Omental fat pad (tissue), 4 donors: ENCODE data around the gene FGF11. TPM values are rescaled to one million over a fixed set of nuclear protein-coding genes. Genes with fewer than 3 reads are reported as not detected.

Experiments
- ATAC-seq: fragments of 150-250 bp; one replicate; pipeline ENCODE4 v1.9.1; 2016; ENCODE audit warnings: mild to moderate bottlenecking, moderate library complexity; ENCODE audit not compliant: low FRiP score
- DNase-seq: peaks from one replicate; pipeline ENCODE4 v3.0.0-alpha.2; 2019; ENCODE audit warnings: low spot score
- total RNA-seq, 4 donors: library from RNA; depleted of rRNA; stranded (reverse); fragments of >200 nt; gene quantifications; one replicate each; pipeline ENCODE4 v1.1.0, GENCODE V29; 2016
- TF ChIP-seq, protein P1 (sequence below), 3 donors: fragments of 450-650 bp; IDR thresholded peaks; one replicate each; pipeline ENCODE4 v1.5.1; 2016 to 2017; ENCODE audit warnings: antibody characterized with exemption in 3 of 3, mild to moderate bottlenecking in 3 of 3, moderate library complexity in 2 of 3

FGF11 gene
- 1 to 10 TPM in 3 of 4 donors, under 1 TPM in 1; 0.72 to 1.9 (median 1.7) TPM for total RNA-seq

DNA sequence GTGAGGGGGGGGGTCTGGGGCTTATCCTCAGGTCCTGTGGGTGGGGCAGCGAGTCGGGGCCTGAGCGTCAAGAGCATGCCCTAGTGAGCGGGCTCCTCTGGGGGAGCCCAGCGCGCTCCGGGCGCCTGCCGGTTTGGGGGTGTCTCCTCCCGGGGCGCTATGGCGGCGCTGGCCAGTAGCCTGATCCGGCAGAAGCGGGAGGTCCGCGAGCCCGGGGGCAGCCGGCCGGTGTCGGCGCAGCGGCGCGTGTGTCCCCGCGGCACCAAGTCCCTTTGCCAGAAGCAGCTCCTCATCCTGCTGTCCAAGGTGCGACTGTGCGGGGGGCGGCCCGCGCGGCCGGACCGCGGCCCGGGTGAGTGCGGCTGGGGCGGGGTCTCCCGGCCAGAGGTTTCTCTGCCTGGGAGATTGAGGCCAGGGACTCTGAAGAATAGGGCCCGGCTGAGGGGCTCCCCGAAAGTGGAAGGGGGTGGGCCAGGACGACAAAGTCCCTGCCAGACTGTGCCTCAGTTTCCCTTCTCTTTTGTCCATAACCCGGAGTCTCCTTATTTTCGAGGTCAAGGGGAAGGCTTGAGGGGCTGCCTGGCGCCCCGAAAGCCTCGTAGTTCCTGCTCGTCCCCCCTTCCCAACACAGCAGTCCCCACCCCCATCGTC lies at the start of gene FGF11:
Gene FGF11 (plus strand): TSS at position 51 of the 651 bp plus-strand sequence. CDS start 109 bp downstream, at position 160.
- no peak for ATAC-seq
- TF ChIP-seq, protein P1, sequence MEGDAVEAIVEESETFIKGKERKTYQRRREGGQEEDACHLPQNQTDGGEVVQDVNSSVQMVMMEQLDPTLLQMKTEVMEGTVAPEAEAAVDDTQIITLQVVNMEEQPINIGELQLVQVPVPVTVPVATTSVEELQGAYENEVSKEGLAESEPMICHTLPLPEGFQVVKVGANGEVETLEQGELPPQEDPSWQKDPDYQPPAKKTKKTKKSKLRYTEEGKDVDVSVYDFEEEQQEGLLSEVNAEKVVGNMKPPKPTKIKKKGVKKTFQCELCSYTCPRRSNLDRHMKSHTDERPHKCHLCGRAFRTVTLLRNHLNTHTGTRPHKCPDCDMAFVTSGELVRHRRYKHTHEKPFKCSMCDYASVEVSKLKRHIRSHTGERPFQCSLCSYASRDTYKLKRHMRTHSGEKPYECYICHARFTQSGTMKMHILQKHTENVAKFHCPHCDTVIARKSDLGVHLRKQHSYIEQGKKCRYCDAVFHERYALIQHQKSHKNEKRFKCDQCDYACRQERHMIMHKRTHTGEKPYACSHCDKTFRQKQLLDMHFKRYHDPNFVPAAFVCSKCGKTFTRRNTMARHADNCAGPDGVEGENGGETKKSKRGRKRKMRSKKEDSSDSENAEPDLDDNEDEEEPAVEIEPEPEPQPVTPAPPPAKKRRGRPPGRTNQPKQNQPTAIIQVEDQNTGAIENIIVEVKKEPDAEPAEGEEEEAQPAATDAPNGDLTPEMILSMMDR (IDR thresholded peaks at IDR 0.05), result no peak
- no peak for DNase-seq

DNA sequence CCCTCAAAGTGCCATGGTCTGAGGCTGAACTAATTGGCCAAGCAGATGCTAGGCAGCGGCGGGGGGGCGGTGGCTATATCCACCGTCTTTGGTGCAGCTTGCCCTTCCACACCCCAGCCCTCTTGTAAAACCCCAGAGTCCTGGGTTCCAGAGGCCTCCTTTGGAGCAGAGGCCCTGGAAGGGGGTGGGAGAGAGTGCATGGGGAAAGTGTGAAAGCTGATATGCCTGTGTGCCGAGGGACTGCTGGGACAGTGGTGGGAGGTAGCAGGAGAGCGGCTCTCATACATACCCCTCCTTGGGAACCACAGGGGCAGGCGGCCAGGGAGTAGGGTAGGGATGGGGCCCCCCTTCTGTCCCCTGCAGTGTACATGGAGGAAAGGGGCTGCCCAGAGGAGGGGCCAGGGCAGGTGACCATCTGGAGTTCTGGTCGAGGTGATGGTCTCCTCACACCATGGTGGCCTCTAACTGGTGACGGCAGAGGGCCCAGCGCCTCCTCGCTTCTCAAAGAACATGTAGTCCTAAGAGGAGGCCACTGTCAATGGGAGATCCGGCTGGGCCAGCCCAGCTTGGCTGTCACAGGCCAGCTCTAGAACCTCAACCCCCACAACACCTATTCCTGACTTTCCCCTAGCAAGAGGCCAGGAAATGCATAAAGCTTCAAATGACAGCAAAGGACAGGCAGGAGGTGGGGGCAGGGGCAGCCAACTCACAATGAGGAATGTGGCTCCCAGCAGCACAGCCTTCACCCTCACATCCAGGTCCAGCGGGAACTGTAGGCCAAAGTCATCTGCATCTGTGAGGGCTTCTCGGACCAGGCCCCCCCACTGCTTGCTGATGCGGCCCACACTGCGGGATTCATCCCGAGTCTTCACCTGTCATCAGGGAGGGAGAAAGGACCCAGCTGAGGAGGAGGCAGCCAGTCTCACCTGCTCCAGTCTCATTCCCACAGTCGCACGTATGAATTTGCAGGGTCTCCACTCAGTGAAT lies 49.1 kb upstream of the FGF11 start:
- TF ChIP-seq, protein P1 (IDR thresholded peaks at IDR 0.05), result no peak
- DNase-seq (no peak), ATAC-seq (no peak)

DNA sequence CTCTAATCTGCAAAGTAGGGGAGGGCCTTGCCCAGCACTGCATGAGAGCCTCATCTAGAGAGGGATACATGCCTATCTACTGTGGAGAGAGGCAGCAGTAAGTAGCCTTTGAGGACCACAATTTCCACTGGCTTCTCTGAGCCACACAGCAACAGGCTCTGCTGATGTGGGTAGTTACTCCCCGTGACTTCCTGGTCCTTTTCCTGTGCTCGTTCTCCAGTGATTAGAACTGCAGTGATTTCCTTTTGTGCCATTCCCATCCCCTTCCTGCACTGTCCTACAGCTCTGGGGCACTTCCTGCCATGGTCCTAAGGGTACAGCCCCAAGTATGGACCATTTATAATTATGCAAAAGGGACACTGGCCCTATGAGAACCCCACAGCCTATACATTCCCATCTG lies 48.0 kb upstream of the FGF11 start:
- TF ChIP-seq, protein P1 (IDR thresholded peaks at IDR 0.05), result no peak
- ATAC-seq (no peak), DNase-seq (no peak)

DNA sequence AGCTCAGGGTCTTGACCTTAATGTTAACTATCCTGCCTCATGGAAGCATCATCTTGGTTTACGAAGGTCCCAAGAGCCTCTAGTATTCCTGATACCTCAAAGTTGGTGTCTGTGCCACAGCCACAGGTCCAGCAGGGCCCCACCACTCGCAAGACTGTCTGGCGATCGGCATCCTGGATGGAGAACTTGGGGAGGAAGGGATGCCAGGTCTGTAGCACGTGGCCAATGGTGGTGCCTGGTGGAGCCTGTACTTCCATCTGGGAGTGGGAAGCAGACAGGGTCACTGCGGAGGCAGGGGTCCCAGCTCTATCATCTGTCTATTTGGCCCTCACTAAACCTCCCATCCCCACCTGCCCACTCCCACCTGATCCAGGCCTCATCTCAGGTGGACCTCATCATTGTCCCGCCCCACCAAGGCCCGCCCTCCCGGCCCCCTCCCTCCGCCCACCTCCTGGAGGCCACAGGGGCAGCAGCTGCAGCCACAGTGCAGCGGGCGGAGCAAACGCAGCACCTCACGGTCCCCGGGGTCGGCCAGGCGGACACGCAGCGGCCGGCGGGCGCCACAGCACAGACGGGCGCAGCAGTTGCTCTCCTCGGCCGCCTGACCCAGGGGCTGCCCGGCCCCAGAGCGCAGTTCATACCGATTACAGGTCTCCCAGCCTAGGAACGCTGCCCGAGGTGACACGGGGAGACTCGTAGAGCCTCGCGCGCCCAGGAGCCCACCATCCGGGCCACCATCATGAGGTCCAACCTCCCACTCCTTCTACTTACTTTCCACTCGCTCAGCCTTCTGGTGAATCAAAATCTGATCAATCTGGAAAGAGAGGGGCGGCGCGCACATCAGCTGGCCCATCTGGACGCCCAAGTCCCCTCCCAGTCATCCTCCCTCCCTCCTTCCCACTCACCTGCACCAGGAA lies 46.4 kb upstream of the FGF11 start:
- ATAC-seq (no peak), DNase-seq (no peak)
- TF ChIP-seq, protein P1 (IDR thresholded peaks at IDR 0.05), result no peak

DNA sequence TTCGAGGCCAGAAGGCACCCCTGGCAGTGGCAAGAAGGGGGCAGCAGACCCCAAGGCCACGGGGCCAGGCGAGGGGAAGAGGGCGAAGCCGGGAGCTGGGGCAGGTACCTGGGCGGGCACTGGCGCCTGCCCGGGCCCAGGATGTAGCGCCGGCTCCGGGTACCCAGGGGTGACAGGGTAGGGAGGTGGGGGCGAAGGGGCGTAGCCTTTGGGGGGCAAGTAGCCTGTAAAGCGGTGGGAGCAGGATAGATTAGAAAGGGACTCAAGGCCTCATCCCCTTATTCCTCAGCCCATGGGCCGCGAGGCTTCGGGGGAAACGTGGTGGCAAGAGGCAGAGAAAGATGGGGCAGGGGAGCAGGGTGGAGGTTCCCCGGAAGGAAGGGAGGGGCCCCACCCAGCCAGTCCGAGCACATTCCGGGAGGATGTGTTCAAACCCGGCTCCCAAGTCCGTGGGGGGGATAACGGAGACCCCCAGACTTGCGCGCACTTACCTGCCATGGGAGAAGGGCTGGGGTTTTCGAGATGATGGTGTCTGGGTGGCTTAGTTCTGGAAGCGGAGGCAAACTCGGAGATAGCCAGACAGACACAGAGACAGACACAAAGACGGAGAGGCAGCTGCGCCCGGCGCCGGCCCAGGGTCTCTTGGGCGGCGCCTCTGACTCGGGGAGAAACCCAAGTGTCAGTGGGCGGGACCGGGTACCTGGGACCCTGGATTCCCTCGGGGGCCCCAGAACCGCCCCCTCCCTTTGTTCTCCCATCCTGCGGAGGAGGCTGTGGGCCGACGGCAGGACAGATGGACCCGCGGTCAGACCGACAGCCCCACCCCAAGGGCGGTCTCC lies 45.5 kb upstream of the FGF11 start:
- ATAC-seq, result peak; percentile 35
- TF ChIP-seq, protein P1 (IDR thresholded peaks at IDR 0.05), result no peak
- no peak for DNase-seq
